GM18511 (cell line): Measurements from ENCODE around the gene BEX2.
"Not testable (repeated sequence)": the region's sequence is repeated elsewhere in the genome, so short reads cannot be mapped to it uniquely, and the experiment has no call there.

ENCODE experiments used
- ATAC-seq: cut with Tn5 transposase; IDR thresholded peaks from one replicate; pipeline ENCODE4 v1.9.1; 2021; ENCODE audit warnings: mild to moderate bottlenecking, moderate library complexity; ENCODE audit not compliant: unreplicated experiment

BEX2 gene

GRCh38 chrX:103310555-103311398 lies at the start of gene BEX2:
BEX2 (minus strand) TSS chrX:103310990; CDS start chrX:103309976, 1,014 bp downstream.
- peak; percentile 99 for ATAC-seq

DNA sequence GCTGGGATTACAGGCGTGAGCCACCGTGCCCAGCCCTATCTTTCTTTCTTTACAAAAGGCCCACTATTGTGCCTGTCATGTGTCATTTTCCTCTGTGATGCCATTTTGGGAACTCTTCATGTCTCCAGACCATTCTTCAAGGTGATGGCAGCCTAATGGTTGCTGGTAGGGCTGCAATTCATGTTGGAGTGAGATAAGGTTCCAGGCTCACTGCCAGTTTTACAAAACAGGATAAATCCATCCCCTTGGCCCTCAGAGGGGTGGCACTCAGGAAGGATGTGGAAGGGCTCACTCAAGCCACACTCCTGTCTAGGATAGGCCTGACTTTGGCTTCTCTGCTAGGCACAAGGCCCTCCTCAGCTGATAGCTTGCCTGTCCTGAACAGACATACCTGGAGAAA lies 49.3 kb upstream of the BEX2 start:
- ATAC-seq: no peak

DNA sequence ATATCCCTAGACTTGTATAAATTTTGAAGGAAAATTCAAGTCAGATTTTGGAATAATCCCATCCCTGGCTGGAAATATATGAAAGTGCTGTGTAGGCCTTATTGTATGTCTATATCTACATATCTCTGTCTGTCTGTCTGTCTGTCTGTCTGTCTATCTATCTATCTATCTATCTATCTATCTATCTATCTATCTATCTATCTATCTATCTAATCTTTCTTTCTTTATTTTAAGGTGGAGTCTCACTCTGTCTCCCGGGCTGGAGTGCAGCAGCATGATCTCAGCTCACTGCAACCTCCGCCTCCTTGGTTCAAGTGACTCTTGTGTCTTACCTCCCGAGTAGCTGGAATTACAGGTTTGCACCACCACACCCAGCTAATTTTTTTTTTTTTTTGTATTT lies 48.8 kb upstream of the BEX2 start:
- not testable (repeated sequence) for ATAC-seq

GRCh38 chrX:103357871-103358270 lies 47.1 kb upstream of the BEX2 start:
- ATAC-seq: no peak

DNA sequence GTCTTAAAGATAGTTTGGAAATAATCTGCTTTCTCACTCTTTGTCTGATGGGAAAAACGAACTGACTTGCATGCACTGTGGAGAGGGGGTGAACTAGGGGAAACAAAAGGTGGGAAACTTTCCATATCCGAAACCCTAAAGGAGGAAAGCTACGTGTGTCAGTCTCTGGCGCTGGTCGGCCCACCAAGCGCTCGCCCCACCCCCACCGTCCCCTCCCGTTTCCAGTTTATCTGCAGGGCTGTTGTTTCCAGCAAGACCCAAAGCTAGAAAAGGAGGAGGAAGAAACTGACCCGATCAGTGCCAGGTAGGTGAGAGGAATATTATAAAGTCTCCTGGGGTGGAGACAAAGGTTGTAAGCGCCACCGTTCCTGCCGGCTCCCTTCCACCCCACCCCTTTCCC lies 46.1 kb upstream of the BEX2 start:
- no peak for ATAC-seq

GRCh38 chrX:103356130-103356798 lies 45.5 kb upstream of the BEX2 start, which contains the start of gene TCEAL9:
TCEAL9 (plus strand) TSS chrX:103356506; CDS start chrX:103357685, 1,179 bp downstream.
- no peak for ATAC-seq

DNA sequence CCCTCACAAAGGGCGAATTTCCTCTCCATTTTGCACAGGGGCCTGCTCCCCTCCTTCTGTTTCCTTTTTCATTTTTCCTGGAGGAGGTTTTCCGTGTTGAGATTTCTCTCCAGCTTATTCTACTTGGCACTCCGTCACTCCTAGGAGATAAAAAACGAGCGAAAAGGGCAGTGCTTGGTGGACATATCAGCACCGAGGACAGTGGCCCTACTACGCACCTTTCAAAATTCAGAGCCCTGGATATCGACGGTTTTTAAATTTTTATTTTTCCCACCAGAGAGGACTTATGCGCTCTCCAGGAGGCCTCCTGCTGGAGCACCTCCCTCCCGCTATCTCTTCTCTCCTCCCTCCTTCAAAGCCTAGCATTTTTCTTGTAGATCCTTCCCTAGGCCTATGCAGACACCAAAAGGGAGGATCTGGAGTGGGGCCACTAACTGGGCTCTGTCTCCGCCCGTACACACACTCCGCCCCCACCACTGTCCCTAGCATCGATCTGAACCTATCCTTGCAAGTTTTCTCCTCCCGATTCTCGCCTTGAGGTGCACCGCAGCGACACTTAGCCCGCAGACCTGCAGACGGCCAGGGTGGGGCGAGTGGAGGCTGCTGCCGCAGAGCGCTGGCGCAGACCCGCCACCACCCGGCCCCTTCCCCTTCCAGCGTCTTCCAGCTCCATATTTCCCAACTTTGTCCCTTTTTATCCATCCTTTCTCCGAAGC lies 37.0 kb upstream of the BEX2 start:
- no peak for ATAC-seq

- no peak for ATAC-seq
Measured at GRCh38 chrX:103344606-103345005, 33.8 kb upstream of the BEX2 start.

GRCh38 chrX:103343105-103343504 lies 32.3 kb upstream of the BEX2 start:
- ATAC-seq: peak; percentile 68

GRCh38 chrX:103338663-103339062 lies 27.9 kb upstream of the BEX2 start:
- no peak for ATAC-seq

DNA sequence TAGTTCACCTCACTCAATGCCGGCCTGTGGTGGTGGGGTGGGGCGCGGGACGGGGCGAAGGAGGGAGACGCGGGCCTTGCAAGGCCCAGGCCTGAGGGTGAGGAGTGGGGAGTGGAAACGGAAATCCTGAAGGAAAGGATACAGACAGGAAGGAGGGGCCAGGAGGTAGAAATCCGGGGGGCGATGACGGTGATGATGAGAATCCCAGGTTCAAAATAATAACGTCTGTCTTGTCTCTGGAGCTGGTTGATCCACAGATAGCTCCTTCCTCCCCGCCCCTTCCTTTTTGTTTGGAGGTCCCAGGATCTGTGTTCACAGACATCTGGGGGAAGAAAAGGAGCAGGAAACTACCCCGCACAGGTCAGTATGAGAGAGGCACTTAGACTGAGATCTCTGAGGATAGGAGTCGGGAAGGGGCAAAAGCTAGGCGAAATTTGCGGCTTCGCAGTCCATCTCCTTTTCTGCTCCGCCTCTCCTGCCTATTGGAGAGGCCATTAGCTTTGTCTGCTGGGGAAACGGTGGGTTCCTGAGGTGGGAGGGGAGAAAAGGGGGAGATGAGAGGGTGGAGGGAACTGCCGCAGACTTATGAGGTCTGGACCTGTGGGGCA lies 20.0 kb upstream of the BEX2 start:
- no peak for ATAC-seq

GRCh38 chrX:103329991-103330390 lies 19.2 kb upstream of the BEX2 start, which contains the start of gene TCEAL7:
TCEAL7 (plus strand) TSS chrX:103330239; CDS start chrX:103331404, 1,165 bp downstream.
- no peak for ATAC-seq

DNA sequence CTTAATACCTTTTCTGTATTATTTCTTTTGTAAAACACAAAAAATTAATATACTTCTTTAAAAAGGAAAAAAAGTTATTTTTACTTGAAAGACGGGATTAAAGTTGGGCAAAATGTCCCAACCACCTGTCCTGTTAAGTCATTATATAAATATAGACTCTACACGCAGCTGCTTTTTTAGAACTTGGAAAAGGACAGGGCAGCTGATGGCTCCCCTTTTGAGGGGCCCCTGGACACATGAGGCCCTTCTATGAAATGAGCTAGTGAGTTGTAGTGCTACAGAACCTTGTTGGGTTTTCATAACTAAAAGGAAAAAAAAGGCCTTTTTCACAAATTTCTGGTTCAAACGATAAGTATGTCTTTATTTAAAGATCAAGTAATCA lies 600 bp upstream of the BEX2 start:
- no peak for ATAC-seq

- no peak for ATAC-seq
Measured at GRCh38 chrX:103309860-103310554, 783 bp downstream of the BEX2 start.

GRCh38 chrX:103305666-103306065 lies 5.1 kb downstream of the BEX2 start:
- ATAC-seq: not testable (repeated sequence)

DNA sequence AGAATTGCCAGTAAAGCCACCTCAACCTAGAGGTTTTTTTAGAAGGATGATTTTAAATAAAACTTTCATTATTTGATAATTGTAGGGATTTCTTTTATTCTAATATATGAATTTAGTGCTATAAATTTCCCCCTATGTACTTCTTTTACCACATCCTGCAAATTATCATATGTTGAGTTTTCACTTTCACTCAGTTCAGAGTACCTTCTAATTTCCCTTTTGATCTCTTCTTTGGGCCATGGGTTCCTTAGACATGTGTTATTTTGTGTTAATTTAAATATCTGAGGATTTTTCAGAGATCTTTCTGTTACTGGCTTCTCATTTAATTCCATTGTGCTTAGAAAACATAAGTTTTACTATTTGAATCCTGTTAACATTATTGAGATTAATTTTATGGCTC lies 6.1 kb downstream of the BEX2 start:
- ATAC-seq: no peak

DNA sequence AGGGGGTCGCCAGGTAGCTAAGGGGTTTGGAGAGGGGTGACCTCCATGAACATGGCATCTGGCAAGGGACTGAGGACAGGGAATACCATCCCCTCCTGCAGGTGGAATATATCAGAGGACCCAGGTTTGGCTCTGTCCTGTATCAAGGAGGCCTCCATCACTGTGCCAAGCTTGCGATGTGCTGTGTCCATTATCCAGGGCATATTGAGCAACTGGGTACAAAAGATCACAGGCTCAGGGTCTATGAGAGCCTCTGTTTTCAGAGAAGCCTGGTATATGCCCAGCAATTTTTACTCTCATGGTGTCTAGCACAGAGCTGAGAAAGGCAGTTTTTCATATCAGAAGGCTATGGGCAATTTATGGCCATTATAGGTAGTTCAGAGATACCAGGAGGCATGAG lies 17.7 kb downstream of the BEX2 start:
- no peak for ATAC-seq

DNA sequence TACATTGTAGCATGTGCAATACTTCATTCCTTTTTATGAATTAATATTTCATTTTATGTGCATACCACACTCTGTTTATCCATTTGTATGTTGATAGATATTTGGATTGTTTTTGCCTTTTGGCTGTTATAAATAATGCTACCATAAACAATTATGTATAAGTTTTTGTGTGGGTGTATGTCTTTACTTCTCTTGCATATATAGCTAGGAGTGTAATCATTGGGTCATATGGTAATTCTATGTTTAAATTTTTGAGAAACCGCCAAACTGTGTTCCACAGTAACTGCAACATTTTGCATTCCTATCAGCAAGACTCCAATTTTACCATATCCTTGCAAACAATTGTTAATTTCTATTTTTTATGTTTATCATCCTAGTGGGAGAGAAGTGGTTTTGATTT lies 31.2 kb downstream of the BEX2 start:
- ATAC-seq: no peak

GRCh38 chrX:103276581-103277002 lies 34.2 kb downstream of the BEX2 start, which contains the start of gene TCEAL5:
TCEAL5 (minus strand) TSS chrX:103276750; CDS start chrX:103274563, 2,187 bp downstream.
- ATAC-seq: no peak

DNA sequence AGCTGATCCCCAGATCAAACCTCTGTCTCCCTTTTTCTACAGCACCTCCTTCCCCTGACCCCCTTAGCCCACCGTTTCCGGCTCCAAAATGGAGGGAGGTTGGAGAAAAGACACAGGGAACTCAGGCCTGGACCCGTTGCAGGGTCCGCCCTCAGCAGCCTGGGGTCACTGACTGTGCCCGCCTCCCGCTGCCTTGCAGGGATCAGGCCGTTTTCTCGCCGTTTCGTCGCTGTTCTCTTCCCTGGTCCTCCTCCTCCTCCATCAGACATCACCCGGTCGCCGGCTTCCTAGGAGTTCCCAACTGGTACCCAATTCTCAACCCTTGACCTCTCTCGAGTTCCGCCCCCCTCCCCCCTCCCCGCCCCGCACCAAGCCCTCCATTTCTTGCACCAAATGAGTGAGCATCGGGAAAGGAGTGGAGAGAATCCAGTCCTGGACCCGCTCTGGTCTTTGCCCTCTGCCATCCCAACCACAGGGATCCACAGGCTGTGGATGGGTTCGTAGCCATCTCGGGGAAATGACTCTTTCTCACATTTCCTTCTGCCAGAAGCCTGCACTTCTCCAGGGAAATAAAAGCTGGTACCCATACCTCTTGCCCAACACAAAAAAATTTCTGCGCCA lies 34.7 kb downstream of the BEX2 start:
- ATAC-seq: no peak
